Measurements from ENCODE around the gene KCTD16.

Gene KCTD16

GRCh38 chr5:144361406-144361805 lies 190.7 kb downstream of the KCTD16 start:
- Histone ChIP-seq H3K27ac (ENCODE audit: low read length) (no peak overlapping the region), H3K4me3 (ENCODE audit: low read length) (no peak overlapping the region), H3K9me3 (ENCODE audit: insufficient read depth, low read depth, low read length) (no peaks in the 10 kb centered on the region), H3K27me3 (ENCODE audit: insufficient read depth, low read length) (peaks cover 50% of the 10 kb centered on the region), H3K9ac (ENCODE audit: low read depth, low read length) (no peak overlapping the region), H3K4me1 (ENCODE audit: insufficient read depth, low read length) (peaks cover 10% of the 10 kb centered on the region; the same call in 1 of the 2 replicates), H3K36me3 (ENCODE audit: insufficient read depth, low read depth, low read length) (no peaks in the 10 kb centered on the region)

DNA sequence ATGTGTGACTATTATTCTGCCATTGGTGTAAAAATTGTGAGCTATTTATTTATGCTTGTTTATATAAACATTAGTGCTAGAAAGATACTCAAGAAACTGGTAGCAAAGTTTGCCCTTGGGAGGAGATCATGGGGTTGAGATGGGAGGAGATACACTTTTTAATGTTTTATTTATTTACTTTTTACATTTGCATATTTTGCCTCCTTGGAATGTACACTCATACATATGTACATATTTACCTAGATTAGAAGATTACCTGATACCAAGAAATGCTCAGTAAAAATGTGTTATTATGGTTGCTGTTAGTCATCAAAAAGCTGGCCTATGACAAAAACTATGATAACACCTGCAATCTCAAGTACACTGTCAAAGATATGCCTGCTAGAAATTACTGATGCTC lies 195.2 kb downstream of the KCTD16 start:
- Histone ChIP-seq H3K36me3 (ENCODE audit: insufficient read depth, low read depth, low read length) (no peaks in the 10 kb centered on the region), H3K9me3 (ENCODE audit: insufficient read depth, low read depth, low read length) (no peaks in the 10 kb centered on the region), H3K4me1 (ENCODE audit: insufficient read depth, low read length) (no peaks in the 10 kb centered on the region), H3K4me3 (ENCODE audit: low read length) (no peak overlapping the region), H3K27ac (ENCODE audit: low read length) (no peak overlapping the region), H3K27me3 (ENCODE audit: insufficient read depth, low read length) (0 out of 2 replicates have a peak, but pooled peaks cover 15% of the 10 kb centered on the region), H3K9ac (ENCODE audit: low read depth, low read length) (no peak overlapping the region)

DNA sequence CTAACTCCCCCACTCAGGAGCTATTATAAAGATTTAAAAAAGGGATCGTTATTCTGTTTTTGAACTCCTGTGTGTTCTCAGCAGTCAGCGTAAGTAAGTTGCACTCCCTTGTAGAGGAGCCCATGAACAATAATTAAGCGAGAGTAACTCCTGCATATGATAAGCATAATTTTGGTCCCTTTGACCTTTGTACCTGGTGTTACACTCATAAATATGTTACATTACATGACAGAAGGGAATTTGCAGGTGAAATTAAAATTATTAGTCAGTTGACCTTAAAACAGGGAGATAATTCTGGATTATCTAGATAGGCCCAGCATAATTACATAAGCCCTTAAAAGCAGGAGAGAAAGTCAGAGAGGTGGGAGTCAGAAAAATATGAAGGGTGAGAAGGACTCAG lies 197.3 kb downstream of the KCTD16 start:
- no peaks in the 10 kb centered on the region for H3K4me1 ChIP-seq (ENCODE audit: insufficient read depth, low read length)
- 0 out of 2 replicates have a peak, but pooled peaks cover 4% of the 10 kb centered on the region for H3K27me3 ChIP-seq (ENCODE audit: insufficient read depth, low read length)
- H3K9ac ChIP-seq (ENCODE audit: low read depth, low read length), result no peak overlapping the region
- H3K36me3 ChIP-seq (ENCODE audit: insufficient read depth, low read depth, low read length), result no peaks in the 10 kb centered on the region
- no peak overlapping the region for H3K4me3 ChIP-seq (ENCODE audit: low read length)
- H3K9me3 ChIP-seq (ENCODE audit: insufficient read depth, low read depth, low read length), result no peaks in the 10 kb centered on the region
- no peak overlapping the region for H3K27ac ChIP-seq (ENCODE audit: low read length)

GRCh38 chr5:144368556-144368955 lies 197.9 kb downstream of the KCTD16 start:
- Histone ChIP-seq H3K27me3 (ENCODE audit: insufficient read depth, low read length) (0 out of 2 replicates have a peak, but pooled peaks cover 1% of the 10 kb centered on the region), H3K9ac (ENCODE audit: low read depth, low read length) (no peak overlapping the region), H3K9me3 (ENCODE audit: insufficient read depth, low read depth, low read length) (no peaks in the 10 kb centered on the region), H3K36me3 (ENCODE audit: insufficient read depth, low read depth, low read length) (no peaks in the 10 kb centered on the region), H3K4me3 (ENCODE audit: low read length) (no peak overlapping the region), H3K4me1 (ENCODE audit: insufficient read depth, low read length) (no peaks in the 10 kb centered on the region), H3K27ac (ENCODE audit: low read length) (no peak overlapping the region)

DNA sequence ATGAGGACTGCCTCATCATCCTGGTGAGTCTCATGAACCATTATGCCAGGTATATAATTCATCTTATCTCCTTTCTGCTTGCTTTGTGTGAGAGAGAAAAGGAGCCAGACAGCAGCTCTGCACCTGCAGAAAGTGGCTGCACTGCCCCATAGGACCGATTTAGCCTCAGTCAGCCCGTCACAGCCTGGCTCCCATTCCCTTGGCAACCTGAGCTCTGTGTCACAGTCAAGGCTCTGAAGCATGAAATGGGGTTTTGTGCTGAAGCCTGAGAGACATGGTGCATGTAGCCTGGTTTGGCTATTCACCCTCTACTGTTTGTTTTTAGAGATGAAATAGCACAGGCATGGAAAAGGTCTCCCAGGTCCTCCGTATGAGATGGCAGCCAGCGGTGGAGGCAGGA lies 198.3 kb downstream of the KCTD16 start:
- Histone ChIP-seq H3K9me3 (ENCODE audit: insufficient read depth, low read depth, low read length) (no peaks in the 10 kb centered on the region), H3K4me1 (ENCODE audit: insufficient read depth, low read length) (no peaks in the 10 kb centered on the region), H3K4me3 (ENCODE audit: low read length) (no peak overlapping the region), H3K9ac (ENCODE audit: low read depth, low read length) (no peak overlapping the region), H3K36me3 (ENCODE audit: insufficient read depth, low read depth, low read length) (no peaks in the 10 kb centered on the region), H3K27ac (ENCODE audit: low read length) (no peak overlapping the region), H3K27me3 (ENCODE audit: insufficient read depth, low read length) (no peaks in the 10 kb centered on the region)

- Histone ChIP-seq H3K27me3 (ENCODE audit: insufficient read depth, low read length) (no peaks in the 10 kb centered on the region), H3K9me3 (ENCODE audit: insufficient read depth, low read depth, low read length) (no peaks in the 10 kb centered on the region), H3K36me3 (ENCODE audit: insufficient read depth, low read depth, low read length) (no peaks in the 10 kb centered on the region), H3K9ac (ENCODE audit: low read depth, low read length) (no peak overlapping the region), H3K27ac (ENCODE audit: low read length) (no peak overlapping the region), H3K4me3 (ENCODE audit: low read length) (no peak overlapping the region), H3K4me1 (ENCODE audit: insufficient read depth, low read length) (no peaks in the 10 kb centered on the region)
Observed at GRCh38 chr5:144370273-144370672, 199.6 kb downstream of the KCTD16 start.

DNA sequence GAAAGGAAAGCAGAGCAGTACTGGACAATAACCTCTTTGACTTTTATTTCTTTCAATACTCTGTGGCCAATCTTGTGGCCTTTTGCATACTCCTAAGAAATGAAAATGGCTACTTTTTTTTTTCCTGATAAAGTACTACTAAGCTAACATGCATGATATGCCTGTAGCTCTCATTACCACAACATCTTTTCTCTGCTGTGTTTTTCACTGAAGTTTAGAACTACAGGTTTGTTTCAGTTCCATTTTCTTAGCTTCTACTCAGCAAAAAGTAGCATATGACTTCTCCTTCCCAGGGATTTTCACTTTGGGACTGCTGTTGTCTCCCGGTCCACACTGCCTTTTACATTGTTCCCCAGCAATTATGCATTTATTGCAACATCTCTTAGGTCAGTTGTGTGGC lies 204.0 kb downstream of the KCTD16 start:
- Histone ChIP-seq H3K27ac (ENCODE audit: low read length) (no peak overlapping the region), H3K36me3 (ENCODE audit: insufficient read depth, low read depth, low read length) (no peaks in the 10 kb centered on the region), H3K27me3 (ENCODE audit: insufficient read depth, low read length) (no peaks in the 10 kb centered on the region)

DNA sequence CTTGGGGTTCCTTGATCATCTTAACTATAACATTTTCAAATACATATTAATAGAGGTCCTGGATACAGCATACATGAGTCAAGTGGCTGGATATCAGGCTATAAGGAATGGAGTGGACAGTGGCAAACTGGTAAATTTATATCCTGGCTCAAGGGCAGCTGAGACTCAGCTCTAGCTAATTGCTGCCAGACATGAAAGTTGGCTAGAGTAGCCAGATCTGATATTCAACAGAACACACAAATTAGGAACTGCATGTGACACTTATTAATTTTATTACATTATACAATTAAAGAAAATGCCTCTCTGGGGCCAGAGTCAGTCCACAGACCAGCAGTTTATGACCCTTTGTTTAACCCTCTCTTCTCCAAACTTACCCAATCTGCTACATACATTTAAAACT lies 206.5 kb downstream of the KCTD16 start:
- H3K27ac ChIP-seq (ENCODE audit: low read length), result no peak overlapping the region
- no peaks in the 10 kb centered on the region for H3K36me3 ChIP-seq (ENCODE audit: insufficient read depth, low read depth, low read length)

More for the DNA sequence above, 204.0 kb downstream of the KCTD16 start:
- no peak overlapping the region for H3K9ac ChIP-seq (ENCODE audit: low read depth, low read length)
- H3K4me1 ChIP-seq (ENCODE audit: insufficient read depth, low read length), result no peaks in the 10 kb centered on the region
- H3K4me3 ChIP-seq (ENCODE audit: low read length), result no peak overlapping the region
- no peaks in the 10 kb centered on the region for H3K9me3 ChIP-seq (ENCODE audit: insufficient read depth, low read depth, low read length)

GRCh38 chr5:144378681-144379080 lies 208.0 kb downstream of the KCTD16 start:
- H3K9me3 ChIP-seq (ENCODE audit: insufficient read depth, low read depth, low read length), result no peaks in the 10 kb centered on the region
- H3K27ac ChIP-seq (ENCODE audit: low read length), result no peak overlapping the region
- H3K36me3 ChIP-seq (ENCODE audit: insufficient read depth, low read depth, low read length), result no peaks in the 10 kb centered on the region
- no peak overlapping the region for H3K4me3 ChIP-seq (ENCODE audit: low read length)
- H3K9ac ChIP-seq (ENCODE audit: low read depth, low read length), result no peak overlapping the region
- H3K4me1 ChIP-seq (ENCODE audit: insufficient read depth, low read length), result no peaks in the 10 kb centered on the region; the same call in 1 of the 2 replicates
- H3K27me3 ChIP-seq (ENCODE audit: insufficient read depth, low read length), result no peaks in the 10 kb centered on the region

More for the DNA sequence above, 206.5 kb downstream of the KCTD16 start:
- no peak overlapping the region for H3K9ac ChIP-seq (ENCODE audit: low read depth, low read length)
- no peaks in the 10 kb centered on the region for H3K27me3 ChIP-seq (ENCODE audit: insufficient read depth, low read length)
- no peaks in the 10 kb centered on the region for H3K4me1 ChIP-seq (ENCODE audit: insufficient read depth, low read length)
- no peak overlapping the region for H3K4me3 ChIP-seq (ENCODE audit: low read length)
- H3K9me3 ChIP-seq (ENCODE audit: insufficient read depth, low read depth, low read length), result no peaks in the 10 kb centered on the region

GRCh38 chr5:144385597-144385996 lies 214.9 kb downstream of the KCTD16 start:
- Histone ChIP-seq H3K9me3 (ENCODE audit: insufficient read depth, low read depth, low read length) (no peaks in the 10 kb centered on the region), H3K4me3 (ENCODE audit: low read length) (no peak overlapping the region), H3K27ac (ENCODE audit: low read length) (no peak overlapping the region), H3K9ac (ENCODE audit: low read depth, low read length) (no peak overlapping the region), H3K4me1 (ENCODE audit: insufficient read depth, low read length) (peaks cover 3% of the 10 kb centered on the region; the same call in 1 of the 2 replicates), H3K27me3 (ENCODE audit: insufficient read depth, low read length) (no peaks in the 10 kb centered on the region), H3K36me3 (ENCODE audit: insufficient read depth, low read depth, low read length) (no peaks in the 10 kb centered on the region)

DNA sequence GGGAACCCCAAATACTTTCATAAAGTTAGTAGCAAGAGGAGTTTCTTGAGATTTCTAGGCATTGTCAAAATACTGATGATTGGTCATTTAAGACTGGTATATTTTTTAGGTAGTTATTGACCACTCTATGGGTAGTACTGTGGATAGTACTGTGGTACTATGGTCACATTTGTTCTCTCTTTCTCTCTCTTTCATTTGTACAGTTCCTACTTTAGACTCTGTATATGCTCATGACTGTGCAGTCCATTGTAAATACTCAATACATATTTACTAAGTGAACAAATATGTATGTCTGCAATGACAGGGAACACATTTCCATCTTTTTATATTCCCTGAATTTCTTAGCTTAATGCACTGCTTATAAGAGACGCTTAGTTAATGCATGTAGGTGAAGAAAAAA lies 215.6 kb downstream of the KCTD16 start:
- Histone ChIP-seq H3K4me3 (ENCODE audit: low read length) (no peak overlapping the region), H3K9me3 (ENCODE audit: insufficient read depth, low read depth, low read length) (no peaks in the 10 kb centered on the region), H3K27ac (ENCODE audit: low read length) (no peak overlapping the region), H3K9ac (ENCODE audit: low read depth, low read length) (no peak overlapping the region), H3K4me1 (ENCODE audit: insufficient read depth, low read length) (peaks cover 3% of the 10 kb centered on the region; the same call in 1 of the 2 replicates), H3K36me3 (ENCODE audit: insufficient read depth, low read depth, low read length) (no peaks in the 10 kb centered on the region), H3K27me3 (ENCODE audit: insufficient read depth, low read length) (no peaks in the 10 kb centered on the region)

DNA sequence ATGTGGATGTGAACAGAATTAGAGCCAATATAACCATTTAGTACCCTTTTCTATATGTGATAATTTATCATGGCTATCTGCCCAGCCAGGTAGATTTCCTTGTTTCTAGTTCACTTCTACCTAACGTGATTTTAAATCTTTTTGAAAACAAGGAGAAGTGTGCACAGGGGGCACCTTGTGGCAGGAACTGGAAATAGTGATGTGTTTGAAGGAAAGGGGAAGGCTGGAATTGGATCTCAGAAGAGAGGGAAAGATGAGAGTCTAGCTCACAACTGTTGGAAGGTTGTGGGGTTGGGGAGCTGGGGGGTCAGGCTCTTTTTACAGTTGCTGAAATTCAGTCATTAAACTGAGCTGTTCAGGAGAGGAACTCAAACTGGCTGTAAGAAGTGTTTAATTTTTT lies 219.5 kb downstream of the KCTD16 start:
- Histone ChIP-seq H3K4me1 (ENCODE audit: insufficient read depth, low read length) (no peaks in the 10 kb centered on the region), H3K36me3 (ENCODE audit: insufficient read depth, low read depth, low read length) (no peaks in the 10 kb centered on the region), H3K4me3 (ENCODE audit: low read length) (no peak overlapping the region), H3K9me3 (ENCODE audit: insufficient read depth, low read depth, low read length) (no peaks in the 10 kb centered on the region), H3K9ac (ENCODE audit: low read depth, low read length) (no peak overlapping the region), H3K27me3 (ENCODE audit: insufficient read depth, low read length) (no peaks in the 10 kb centered on the region), H3K27ac (ENCODE audit: low read length) (no peak overlapping the region)
